Esophagus squamous epithelium (tissue), 4 donors: Measurements from ENCODE around the gene CDHR5.

Source experiments
- CTCF ChIP-seq, 6 experiments: fragments of 450-650 bp in 4 of 6; fragments of 200-600 bp in 2 of 6; sonication (generic) in 2 of 6; IDR thresholded peaks; one replicate each; pipeline ENCODE4 v1.5.1; 2016 to 2019; ENCODE audit warnings: antibody characterized with exemption in 6 of 6, mild to moderate bottlenecking in 4 of 6, moderate library complexity in 4 of 6
- POLR2A ChIP-seq, 4 donors: fragments of 450-650 bp; IDR thresholded peaks; one replicate each; pipeline ENCODE4 v1.6.1; 2017; ENCODE audit warnings: antibody characterized with exemption in 4 of 4, mild to moderate bottlenecking in 4 of 4, moderate library complexity in 3 of 4

- no peak for TF ChIP-seq CTCF (IDR thresholded peaks at IDR 0.05)
- no peak for TF ChIP-seq POLR2A (IDR thresholded peaks at IDR 0.05)
Observed at GRCh38 chr11:638631-639331, 14.0 kb upstream of the CDHR5 start.
